Upper lobe of right lung (tissue), 1 donor: ENCODE data around the gene DUT. TPM values are rescaled to one million over a fixed set of nuclear protein-coding genes. Genes with fewer than 3 reads are reported as not detected.

Source experiments
- ATAC-seq: fragments of 200-7000 bp; cut with Tn5 transposase; one replicate; pipeline ENCODE4 v1.9.1; 2020; ENCODE audit warnings: mild to moderate bottlenecking, moderate library complexity
- DNase-seq: peaks from one replicate; pipeline ENCODE4 v3.0.0-alpha.2; 2020
- H3K27ac ChIP-seq: fragments of 200-600 bp; one replicate; pipeline ENCODE4 v1.8.0; 2022
- H3K27me3 ChIP-seq: fragments of 200-600 bp; one replicate; pipeline ENCODE4 v1.8.0; 2022; ENCODE audit warnings: mild to moderate bottlenecking
- H3K36me3 ChIP-seq: fragments of 200-600 bp; one replicate; pipeline ENCODE4 v1.8.0; 2022
- H3K4me1 ChIP-seq: fragments of 200-600 bp; one replicate; pipeline ENCODE4 v1.8.0; 2022
- H3K4me3 ChIP-seq: fragments of 200-600 bp; one replicate; pipeline ENCODE4 v1.8.0; 2022; ENCODE audit warnings: mild to moderate bottlenecking
- H3K9me3 ChIP-seq: fragments of 200-600 bp; one replicate; pipeline ENCODE4 v1.8.0; 2022
- intact Hi-C: fragments of 100-400 bp; cut with DNase I; formaldehyde crosslinking; loops from one replicate; pipeline ENCODE4 v1.11.0; 2022
- total RNA-seq: library from RNA; stranded (reverse); fragmentation: NEBNext Ultra II Directional; extraction: Animal tissue kit (Norgen Biotek cat#: 25700); gene quantifications from one replicate; pipeline ENCODE4 v1.2.1, GENCODE V29; 2021
- TF ChIP-seq, protein P1 (sequence below): fragments of 200-600 bp; IDR thresholded peaks from one replicate; pipeline ENCODE4 v1.8.0; 2022; ENCODE audit warnings: antibody characterized with exemption
- donor health status: DM: no; HTN: yes; CAD: no; lungs with severe emphysema.

The DUT gene
- total RNA-seq, 1 donor from 2014 or later = 90.0 TPM

DNA sequence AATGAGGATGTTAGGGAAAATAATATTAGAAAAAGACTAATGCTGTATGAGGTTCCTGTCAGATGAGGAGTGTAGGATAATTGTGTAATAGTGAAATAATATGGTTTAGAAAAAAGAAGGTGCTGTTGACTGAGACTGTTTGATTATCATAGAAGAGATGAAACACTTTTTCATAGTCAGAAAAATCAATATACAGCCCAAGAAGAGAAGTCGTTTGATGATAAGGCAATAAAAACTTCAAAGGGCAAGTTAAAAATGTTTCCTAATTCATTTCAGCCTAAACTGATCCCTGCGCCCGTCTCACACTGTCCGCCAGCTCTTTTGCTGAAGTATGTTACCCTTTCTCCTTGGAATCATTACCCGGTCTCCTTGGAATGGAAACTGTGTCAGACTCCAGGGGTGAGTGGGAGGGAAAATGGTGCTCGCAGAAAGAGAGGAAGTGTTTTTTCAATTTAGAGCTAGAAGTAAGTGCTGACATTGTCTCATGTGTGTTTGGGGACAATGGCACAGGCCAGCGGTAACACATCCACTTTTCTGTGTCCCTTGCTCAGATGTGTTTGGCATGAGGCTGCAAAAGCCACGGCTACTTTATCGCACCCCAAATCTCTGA, 23.6 kb downstream of the DUT start:
- Histone ChIP-seq H3K27me3 (no peaks in the 10 kb centered on the region), H3K36me3 (no peaks in the 10 kb centered on the region), H3K4me3 (no peak overlapping the region), H3K9me3 (no peaks in the 10 kb centered on the region), H3K4me1 (peaks cover 3% of the 10 kb centered on the region), H3K27ac (no peak overlapping the region)
- DNase-seq (no peak), ATAC-seq (no peak)
- intact Hi-C loops = no loop called here
- TF ChIP-seq, protein P1, sequence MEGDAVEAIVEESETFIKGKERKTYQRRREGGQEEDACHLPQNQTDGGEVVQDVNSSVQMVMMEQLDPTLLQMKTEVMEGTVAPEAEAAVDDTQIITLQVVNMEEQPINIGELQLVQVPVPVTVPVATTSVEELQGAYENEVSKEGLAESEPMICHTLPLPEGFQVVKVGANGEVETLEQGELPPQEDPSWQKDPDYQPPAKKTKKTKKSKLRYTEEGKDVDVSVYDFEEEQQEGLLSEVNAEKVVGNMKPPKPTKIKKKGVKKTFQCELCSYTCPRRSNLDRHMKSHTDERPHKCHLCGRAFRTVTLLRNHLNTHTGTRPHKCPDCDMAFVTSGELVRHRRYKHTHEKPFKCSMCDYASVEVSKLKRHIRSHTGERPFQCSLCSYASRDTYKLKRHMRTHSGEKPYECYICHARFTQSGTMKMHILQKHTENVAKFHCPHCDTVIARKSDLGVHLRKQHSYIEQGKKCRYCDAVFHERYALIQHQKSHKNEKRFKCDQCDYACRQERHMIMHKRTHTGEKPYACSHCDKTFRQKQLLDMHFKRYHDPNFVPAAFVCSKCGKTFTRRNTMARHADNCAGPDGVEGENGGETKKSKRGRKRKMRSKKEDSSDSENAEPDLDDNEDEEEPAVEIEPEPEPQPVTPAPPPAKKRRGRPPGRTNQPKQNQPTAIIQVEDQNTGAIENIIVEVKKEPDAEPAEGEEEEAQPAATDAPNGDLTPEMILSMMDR = no peak

DNA sequence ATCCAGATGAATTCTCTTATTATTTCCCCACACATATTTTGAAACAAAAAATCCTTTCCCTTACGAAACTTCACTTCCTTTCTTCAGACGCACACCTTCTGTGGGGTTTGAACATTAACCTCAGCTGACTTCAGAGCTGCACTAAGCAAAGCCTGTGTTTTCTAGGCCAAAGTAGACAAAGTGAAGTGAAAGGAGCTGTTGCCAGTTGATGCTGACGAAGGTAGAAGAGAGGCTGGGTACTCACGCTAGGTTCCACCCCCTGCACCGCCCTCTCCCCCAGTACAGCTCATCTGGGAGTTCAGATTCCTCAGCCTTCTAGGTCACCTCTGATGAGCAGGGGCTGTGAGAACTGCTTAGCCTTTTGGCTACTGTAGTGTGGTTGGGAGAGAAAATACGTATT, 24.1 kb downstream of the DUT start:
- TF ChIP-seq, protein P1 = no peak
- intact Hi-C loops = no loop called here
- Histone ChIP-seq H3K4me1 (peaks cover 3% of the 10 kb centered on the region), H3K27me3 (no peaks in the 10 kb centered on the region), H3K27ac (no peak overlapping the region), H3K4me3 (no peak overlapping the region), H3K9me3 (no peaks in the 10 kb centered on the region), H3K36me3 (no peaks in the 10 kb centered on the region)
- DNase-seq = no peak
- peak; percentile 58 for ATAC-seq

DNA sequence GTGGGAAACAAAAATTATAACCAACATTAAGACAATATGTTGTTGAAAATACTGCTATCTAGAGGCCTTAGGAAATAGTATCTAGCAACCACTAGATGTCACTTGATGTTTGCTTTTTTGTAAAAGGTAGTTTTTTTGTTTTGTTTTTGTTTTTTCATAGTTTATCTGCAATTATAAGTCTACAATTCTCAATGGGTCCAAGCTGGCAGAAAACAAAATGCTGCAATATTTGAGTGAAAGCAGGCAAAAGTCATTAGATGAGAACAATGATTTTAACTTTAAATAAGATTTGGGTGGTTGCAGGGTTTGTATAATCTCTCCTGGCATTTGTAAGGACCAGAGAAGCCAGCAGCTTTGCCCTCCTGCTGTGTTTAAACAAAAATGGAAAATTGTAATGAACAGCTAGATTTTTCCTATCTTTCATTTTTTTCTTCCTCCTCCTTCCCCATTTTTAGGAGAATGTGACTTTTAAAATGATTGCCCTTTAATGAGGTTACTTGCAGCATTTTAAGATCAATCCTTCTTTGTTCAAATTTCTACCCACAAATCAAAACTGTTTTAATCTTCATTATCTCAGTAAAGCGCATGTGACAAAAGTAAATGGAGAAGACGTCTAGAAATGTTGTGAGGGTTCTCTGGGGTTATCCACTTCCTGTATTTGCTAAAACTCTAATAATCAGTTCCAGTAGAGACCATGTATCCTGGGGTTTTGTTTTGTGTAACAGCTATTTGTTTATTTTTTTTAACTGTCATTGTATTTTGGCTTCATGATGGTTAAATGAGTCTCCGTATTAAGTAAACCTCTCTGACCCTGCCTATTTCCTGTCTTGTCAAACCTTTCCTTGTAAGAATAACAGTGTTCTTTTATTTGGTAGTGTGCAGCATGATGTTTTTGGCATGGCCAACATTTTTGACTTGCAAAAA, 27.3 kb downstream of the DUT start:
- no peak overlapping the region for H3K4me3 ChIP-seq
- DNase-seq (no peak), ATAC-seq (peak; percentile 20)
- H3K9me3 ChIP-seq = no peaks in the 10 kb centered on the region
- TF ChIP-seq, protein P1 = peak; percentile 69
- intact Hi-C loops = no loop called here
- H3K27me3 ChIP-seq = no peaks in the 10 kb centered on the region
- H3K36me3 ChIP-seq = no peaks in the 10 kb centered on the region
- H3K4me1 ChIP-seq = peaks cover 3% of the 10 kb centered on the region
- H3K27ac ChIP-seq = peak overlapping the region; percentile 55

DNA sequence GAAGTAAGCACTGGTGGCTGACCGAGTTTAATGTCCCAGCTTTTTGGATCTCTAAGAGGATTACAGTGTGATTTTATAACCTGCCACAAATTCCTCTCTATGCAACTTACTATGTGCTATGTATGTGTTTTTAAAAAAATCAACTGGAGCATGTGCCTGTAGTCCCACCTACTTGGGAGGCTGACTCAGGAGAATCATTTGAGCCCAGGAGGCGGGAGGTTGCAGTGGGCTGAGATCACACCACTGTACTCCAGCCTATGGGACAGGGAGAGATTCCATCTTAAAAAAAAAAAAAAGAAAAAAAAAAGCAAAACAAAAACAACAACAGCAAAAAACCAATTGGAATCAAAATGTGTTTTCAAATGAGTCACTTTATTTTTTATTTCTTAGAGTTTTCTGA, 29.6 kb downstream of the DUT start:
- Histone ChIP-seq H3K4me3 (no peak overlapping the region), H3K9me3 (no peaks in the 10 kb centered on the region), H3K27ac (no peak overlapping the region), H3K4me1 (peaks cover 3% of the 10 kb centered on the region), H3K27me3 (no peaks in the 10 kb centered on the region), H3K36me3 (no peaks in the 10 kb centered on the region)
- DNase-seq (no peak), ATAC-seq (no peak)
- TF ChIP-seq, protein P1 = no peak
- intact Hi-C loops = no loop called here

DNA sequence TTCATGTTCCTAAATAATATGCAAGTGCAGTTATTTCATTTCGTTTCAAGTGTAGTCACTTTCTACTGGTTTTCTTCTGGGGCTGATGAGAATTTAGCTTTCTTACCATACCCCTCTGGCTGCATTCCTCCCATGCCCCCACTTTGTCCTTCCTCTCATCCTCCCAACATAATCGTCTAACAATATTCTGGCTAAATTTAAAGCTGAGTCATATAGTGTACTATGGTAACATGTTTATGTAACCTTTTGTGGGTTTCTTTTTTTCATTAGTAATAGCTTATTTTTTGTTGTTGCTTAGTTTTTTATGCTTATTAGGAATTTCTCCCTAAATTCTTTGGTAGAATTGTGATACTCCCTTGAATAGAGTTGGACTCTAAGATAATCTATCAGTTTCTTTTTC, 30.5 kb downstream of the DUT start:
- DNase-seq (no peak), ATAC-seq (no peak)
- H3K27me3 ChIP-seq = no peaks in the 10 kb centered on the region
- H3K4me3 ChIP-seq = no peak overlapping the region
- no peaks in the 10 kb centered on the region for H3K9me3 ChIP-seq
- H3K4me1 ChIP-seq = peaks cover 3% of the 10 kb centered on the region
- no peaks in the 10 kb centered on the region for H3K36me3 ChIP-seq
- no peak overlapping the region for H3K27ac ChIP-seq
- TF ChIP-seq, protein P1 = no peak
- intact Hi-C loops = no loop called here
